Measurements from ENCODE around the gene NLRP6.

NLRP6 gene

DNA sequence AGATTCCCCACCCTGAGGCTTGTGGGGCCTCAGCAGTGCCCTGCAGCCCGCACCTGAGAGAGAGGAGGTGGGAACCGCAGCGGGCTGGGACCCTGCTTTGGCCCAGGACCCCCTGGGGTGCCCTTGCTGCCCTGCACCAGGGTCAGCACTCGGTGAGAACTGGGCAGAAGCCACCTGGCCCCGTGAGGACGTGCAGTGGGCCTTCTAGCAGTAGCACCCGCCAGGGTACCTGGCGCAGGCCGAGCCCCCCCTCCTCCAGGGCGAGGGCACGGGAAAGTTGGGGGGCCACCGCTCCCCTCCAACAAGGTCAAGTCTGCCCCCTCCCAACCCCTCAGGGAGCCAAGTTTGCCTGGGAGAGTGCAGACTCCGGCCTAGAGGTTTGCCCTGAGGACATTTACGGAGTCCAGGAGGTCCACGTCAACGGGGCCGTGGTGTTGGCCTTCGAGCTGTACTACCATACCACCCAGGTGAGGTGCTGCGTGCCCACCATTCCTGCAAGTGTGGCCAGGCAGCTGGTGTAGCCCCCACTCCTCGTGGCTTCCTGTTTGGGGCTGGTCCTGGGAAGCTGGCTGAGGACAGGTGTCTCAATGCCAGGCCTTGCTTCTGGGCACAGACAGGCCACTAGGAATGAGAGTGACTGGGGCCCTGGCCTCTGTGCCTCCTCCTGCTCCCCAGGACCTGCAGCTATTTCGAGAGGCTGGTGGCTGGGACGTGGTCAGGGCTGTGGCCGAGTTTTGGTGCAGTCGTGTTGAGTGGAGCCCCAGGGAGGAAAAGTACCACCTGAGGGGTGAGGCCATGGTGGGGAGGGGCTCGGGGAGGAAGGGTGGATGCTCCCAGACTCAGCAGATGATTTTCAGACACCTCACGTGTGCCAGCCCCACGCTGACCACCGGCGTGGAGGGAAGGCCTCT lies 14.3 kb downstream of the NLRP6 start:
- no peak for DNase-seq (ENCODE audit: low read depth in 1 of 2, low spot score in 1 of 2)

- DNase-seq (ENCODE audit: low read depth in 1 of 2, low spot score in 1 of 2) = no peak
Measured at GRCh38 chr11:293271-293851, 15.2 kb downstream of the NLRP6 start.

- no peak for DNase-seq (ENCODE audit: low read depth in 1 of 2, low spot score in 1 of 2)
Measured at GRCh38 chr11:293852-294661, 15.8 kb downstream of the NLRP6 start.

GRCh38 chr11:294780-295179 lies 16.6 kb downstream of the NLRP6 start:
- DNase-seq (ENCODE audit: low read depth in 1 of 2, low spot score in 1 of 2) = no peak

DNA sequence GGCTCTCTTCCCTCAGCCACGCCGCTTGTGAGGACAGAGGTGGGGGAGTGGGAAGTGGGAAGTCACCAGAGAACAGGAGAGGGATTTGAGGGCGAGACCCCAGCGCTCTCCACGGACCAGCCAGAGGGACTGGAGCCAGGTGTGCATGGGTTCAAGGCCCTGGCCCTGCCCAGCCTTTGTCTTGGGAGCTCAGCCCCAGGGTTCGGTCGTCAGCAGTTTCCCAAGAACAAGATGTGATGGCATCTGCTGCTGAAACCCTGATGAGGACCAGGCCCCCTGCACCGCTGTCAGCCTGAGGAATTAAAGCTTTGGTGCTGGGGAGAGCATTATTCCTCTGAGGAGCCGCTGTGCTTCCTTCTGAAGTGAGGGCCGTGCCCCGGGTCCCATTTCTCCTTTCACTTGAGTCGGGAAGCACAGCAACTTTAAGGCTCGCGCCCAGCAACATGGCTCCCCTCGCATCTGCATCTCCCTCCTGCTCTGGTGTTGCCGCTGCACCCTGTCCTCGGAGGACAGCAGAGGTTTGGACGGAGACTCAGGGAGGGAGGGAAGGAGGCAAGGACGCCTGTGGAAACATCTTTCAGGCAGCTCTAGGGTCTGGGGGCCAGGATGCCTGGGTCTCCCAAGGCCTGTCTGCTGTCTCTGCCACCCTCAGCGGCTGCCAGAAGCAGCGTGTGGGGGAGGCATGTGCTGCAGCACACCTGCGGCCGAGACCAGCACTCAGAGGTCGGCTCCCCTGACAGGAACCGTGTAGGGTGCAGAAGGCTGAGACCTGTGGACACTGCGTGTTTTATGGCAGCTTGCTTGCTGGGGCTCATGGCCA lies 17.4 kb downstream of the NLRP6 start:
- no peak for DNase-seq (ENCODE audit: low read depth in 1 of 2, low spot score in 1 of 2)

DNA sequence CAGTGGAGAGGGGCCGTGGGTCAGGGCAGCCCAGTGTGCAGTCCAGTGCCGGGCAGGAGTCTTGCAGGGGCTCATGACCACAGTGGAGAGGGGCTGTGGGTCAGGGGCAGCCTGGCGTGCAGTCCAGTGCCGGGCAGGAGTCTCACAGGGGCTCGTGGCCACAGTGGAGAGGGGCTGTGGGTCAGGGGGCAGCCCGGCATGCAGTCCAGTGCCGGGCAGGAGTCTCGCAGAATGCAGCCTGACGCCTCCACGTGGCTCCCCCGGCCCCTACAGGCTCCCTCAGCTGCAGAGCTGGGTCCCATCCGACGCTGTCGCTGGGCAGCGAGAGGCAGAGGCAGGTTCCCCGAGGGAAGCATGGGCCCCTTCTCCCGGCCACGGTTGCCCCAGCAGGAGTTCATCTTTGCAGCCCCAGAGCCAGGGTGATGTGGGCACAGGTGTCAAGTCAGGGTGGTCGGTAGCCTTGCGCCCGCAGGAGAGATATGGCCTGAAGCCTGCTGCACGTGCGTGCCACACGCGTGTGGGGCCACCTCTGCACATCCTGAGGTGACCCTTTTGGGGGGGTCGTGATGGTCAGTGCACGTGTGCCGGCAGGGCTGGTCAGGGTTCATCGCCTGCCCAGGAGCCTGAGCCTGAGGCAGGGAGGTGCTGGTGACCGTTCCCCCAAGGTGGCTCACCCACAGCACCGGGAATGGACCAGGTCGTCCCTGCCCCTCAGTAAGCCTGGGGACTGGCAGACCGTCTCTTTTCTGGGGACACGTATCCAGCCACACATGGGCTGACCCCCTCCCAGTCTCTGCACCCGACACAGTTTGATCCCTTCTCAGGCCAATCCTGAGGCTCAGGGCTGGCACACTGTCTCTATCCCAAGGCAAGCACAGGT lies 18.2 kb downstream of the NLRP6 start:
- no peak for DNase-seq (ENCODE audit: low read depth in 1 of 2, low spot score in 1 of 2)

GRCh38 chr11:297051-297585 lies 18.9 kb downstream of the NLRP6 start:
- DNase-seq (ENCODE audit: low read depth in 1 of 2, low spot score in 1 of 2) = no peak

DNA sequence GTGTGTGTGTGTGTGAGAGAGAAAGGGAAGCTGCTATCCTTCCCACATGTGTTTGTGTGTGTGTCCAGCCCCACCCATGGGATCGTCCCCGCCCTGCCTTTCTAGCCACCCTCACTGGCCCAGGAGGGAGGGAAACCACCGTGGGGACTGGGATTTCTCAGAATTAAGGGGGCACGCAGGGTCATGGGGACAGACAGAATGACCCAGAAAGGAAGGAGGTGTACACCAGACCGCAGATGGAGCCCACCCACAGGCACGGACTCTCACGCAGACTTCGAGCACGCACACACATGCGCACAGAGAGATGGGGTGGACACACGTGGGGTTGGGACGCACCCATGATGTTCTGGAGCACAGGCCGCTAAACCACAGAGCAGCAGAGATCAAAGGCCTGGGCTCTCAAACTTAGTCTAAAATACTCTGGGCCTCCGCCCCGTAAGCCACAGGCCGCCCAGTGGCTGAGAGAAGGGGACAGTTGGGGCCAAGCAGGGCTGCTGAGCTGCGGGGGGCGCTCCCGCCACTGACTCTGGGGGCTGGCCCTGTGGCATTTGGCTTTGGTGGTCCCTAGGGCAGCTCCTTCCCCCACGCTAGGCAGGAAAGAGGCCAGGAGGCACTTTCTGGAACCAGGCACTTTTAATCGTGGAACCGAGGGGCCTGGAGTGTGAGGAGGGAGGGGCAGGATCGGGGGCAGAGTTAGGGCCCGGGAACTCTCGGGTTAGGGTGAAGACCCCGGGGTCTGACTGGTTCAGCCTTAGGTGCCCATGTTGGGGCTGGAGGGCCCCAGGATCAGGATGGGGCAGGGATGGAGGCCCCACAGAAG lies 19.6 kb downstream of the NLRP6 start:
- DNase-seq (ENCODE audit: low read depth in 1 of 2, low spot score in 1 of 2) = no peak

DNA sequence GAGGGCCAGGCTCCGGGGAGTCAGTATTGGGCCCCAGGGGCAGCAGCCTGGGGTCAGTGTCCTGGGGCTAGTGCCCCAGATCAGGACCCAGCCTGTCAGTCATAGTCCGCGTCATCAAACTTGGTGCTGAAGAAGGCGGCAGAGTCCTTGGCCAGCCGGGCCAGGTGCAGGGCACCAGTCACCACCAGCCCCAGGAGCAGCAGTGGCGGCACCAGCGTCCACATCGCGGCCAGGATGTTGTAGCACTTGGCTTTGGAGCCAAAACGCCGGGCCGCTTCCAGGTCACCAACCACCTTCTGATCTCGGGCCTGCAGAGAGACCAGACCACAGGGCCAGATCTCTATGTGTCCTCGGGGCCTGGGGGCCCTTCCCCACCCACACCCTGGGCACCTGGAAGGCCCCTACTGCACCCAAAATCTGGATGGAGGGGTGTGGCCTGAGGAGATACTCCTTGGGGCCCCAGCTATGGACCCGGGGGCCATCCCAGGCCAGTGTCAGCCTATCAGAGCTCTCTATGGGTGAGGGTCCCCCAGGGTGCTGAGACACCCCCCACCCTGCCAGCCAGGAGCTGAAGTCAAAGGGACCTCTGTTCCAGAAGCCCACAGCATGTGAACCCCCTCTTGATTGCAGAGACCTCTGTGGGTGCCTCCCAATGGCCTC lies 20.3 kb downstream of the NLRP6 start:
- no peak for DNase-seq (ENCODE audit: low read depth in 1 of 2, low spot score in 1 of 2)

DNA sequence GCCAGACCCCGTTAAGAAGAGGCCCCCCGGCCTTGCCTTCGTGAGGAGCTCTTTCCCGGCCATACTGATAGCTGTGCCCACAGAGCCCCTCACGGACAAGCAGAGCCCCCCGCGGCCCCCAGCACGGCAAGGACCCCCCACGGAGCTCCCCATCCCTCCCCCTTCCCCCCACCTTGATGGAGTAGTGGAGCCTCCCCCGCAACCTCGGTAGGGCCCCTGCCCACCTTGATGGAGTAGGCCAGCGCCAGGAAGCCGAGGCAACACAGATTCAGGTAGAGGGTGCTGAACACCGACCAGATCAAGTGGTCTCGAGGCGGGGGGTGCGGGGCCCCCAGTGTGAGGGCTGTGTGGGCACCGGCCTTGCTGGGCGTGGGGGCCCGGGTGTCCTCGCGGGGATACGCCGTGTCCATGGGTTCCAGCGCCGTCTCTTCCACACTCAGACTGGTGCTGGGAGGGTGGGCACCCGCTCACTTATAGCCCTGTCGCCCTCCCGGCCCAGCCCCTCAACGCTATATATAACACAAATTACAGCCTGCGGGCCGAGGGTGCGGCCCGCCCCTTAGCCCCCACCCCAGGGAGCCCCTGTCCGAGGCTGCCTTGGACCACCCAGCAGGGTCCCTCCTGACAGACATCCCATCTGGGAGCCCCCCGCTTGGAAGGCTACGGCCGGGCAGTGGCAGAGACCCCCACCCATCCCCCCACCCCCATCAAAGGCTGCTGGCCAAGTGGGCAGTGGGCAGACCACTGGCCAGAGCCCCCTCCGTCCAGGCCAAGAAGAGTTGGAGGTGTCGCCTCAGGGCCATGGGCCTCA lies 21.1 kb downstream of the NLRP6 start, which contains the start of gene IFITM5:
IFITM5 (minus strand) TSS at position 446 of the 811 bp plus-strand sequence; CDS start at position 410, 36 bp downstream.
- no peak for DNase-seq (ENCODE audit: low read depth in 1 of 2, low spot score in 1 of 2)

DNA sequence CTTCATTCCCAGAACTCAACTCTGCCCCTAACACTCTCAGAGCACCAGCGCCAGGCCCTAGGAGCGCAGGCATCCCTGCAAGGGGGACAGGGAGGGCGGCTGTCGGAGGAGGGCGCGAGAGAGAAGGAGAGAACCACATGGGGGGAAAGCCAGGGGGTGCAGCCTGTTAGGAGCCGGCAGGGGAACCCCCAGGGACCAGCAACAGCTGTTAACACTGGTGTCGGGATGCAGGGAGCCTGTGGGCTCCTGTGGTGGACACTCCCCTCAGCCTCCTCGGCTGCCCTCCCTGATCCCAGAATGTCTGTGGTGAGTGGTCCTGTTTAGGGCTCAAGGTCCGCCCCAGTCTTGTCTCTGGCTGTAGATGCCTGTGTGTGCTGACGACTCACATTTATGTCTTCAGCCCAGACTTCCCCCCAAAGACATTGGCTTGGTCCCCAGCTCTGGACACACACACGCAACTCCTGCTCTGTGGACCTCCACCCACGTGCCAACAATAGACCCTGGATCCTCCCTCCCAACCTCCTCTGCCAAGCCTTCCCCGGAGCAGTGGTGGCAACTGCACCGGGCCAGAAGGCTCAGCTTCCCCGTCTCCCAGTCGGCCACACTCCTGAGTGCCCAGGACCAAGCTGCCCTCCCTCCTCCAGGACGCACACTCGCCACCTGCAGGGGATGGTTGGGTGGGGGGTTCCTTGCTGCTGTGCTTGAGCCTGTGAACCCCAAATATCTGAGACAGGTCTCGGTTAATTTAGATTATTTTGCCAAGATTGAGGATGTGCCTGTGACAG lies 21.9 kb downstream of the NLRP6 start:
- no peak for DNase-seq (ENCODE audit: low read depth in 1 of 2, low spot score in 1 of 2)

DNA sequence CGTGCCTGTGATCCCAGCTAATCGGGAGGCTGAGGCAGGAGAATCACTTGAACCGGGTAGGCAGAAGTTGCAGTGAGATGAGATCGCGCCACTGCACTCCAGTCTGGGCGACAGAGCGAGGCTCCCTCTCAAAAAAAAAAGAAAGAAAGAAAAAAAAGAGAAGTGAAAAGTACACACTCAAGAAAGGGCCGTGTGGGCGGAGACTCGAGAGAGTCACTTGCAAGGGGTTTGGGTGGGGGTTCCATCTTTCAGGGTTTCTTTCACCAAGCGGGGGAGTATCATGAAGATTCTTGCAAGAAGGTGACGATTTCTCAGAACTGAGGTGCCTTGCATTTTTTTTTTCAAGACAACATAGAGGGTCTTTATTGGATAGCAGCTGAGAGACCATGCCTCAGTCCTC lies 25.2 kb downstream of the NLRP6 start:
- DNase-seq (ENCODE audit: low read depth in 1 of 2, low spot score in 1 of 2) = no peak

- no peak for DNase-seq (ENCODE audit: low read depth in 1 of 2, low spot score in 1 of 2)
Measured at GRCh38 chr11:304061-304506, 25.9 kb downstream of the NLRP6 start.

DNA sequence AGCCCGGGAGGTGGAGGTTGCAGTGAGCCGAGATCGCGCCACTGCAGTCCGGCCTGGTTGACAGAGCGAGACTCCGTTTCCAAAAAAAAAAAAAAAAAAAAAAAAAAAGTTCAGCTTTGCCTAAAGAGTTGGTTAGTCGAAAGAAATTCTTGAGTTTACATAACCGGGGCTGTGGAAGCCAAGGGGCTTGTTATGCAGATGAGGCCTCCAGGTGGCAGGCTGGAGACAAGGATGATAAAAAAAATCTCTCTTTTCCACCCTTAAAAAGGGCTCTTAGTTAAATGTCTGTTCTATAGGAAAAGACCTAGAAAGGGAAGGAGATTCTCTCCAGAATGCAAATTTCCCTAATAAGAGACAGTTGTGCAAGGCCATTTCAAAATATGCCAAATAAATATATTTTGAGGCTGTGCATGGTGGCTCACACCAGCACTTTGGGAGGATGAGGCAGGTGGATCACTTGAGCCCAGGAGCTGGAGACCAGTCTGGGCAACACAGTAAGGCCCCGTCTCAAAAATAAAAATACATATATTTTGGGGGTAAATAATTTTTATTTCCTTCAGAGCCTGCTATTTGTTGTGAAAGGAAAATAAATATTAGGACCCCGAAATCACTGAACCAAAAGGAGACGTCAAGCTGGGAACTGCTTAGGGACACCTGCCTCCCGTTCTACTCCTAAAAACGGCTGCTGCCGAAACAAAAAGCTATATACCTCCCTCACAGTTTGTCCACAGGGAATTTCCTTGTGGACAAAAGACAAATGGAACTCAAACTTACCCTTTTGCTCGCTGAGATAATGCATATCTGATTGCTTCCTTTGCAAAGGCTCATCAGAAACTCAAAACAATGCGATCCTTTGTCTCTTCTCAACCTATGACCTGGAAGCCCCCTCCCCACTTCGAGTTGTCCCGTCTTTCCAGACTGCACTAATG lies 27.0 kb downstream of the NLRP6 start:
- no peak for DNase-seq (ENCODE audit: low read depth in 1 of 2, low spot score in 1 of 2)

DNA sequence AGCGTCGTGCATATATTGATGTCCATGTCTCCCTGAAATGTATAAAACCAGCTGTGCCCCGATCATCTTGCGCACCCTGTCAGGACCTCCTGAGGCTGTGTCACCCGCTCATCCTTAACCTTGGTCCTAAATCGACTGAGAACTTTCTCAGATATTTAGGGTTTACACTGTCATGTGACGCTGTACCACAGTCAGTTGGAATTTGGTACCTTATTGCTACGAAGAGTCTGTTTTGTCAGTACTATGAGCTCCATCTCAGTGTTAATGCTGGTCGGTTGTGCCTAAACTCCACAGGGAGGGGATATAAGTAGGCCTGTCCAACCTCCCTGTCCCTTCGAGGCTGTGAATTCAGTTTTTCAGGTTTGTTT lies 27.6 kb downstream of the NLRP6 start:
- DNase-seq (ENCODE audit: low read depth in 1 of 2, low spot score in 1 of 2) = no peak

All from stimulated activated CD4-positive, alpha-beta T cell treated with anti-CD3 and anti-CD28 coated beads, Interleukin-15, amount 100 ng/mL, for 1 hour (primary cell).